ENCODE data around the gene GYS1. TPM values are rescaled to one million over a fixed set of nuclear protein-coding genes. Genes with fewer than 3 reads are reported as not detected.

GYS1 gene
- total RNA-seq, 1 donor from 2014 or later, result 24.8 TPM

DNA sequence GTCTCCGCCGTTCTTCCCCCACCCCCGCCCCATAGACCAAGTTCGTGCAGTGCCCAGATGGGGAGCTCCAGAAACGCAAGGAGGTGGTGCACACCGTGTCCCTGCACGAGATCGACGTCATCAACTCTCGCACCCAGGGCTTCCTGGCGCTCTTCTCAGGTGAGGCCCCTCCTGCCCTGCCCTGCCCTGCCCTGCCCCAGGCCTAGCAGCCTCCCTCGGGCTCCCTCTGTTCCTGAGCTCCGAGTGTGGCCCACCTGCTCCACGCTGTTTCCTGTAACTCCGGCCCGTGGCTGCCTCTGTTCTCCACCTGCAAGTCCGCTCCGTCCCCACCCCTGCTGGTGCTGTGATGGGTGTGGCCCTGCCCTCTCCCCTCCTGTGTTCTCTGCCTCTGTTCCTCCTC, 17.3 kb upstream of the GYS1 start:
- no peak for DNase-seq (ENCODE audit: low read depth)
- Histone ChIP-seq H3K36me3 (ENCODE audit: control insufficient read depth, insufficient read depth, low read length) (peaks cover 2% of the 10 kb centered on the region), H3K27me3 (ENCODE audit: control insufficient read depth, insufficient read depth, low read length) (no peaks in the 10 kb centered on the region), H3K4me3 (ENCODE audit: low read depth, low read length) (no peak overlapping the region)
- TF ChIP-seq, protein P1, sequence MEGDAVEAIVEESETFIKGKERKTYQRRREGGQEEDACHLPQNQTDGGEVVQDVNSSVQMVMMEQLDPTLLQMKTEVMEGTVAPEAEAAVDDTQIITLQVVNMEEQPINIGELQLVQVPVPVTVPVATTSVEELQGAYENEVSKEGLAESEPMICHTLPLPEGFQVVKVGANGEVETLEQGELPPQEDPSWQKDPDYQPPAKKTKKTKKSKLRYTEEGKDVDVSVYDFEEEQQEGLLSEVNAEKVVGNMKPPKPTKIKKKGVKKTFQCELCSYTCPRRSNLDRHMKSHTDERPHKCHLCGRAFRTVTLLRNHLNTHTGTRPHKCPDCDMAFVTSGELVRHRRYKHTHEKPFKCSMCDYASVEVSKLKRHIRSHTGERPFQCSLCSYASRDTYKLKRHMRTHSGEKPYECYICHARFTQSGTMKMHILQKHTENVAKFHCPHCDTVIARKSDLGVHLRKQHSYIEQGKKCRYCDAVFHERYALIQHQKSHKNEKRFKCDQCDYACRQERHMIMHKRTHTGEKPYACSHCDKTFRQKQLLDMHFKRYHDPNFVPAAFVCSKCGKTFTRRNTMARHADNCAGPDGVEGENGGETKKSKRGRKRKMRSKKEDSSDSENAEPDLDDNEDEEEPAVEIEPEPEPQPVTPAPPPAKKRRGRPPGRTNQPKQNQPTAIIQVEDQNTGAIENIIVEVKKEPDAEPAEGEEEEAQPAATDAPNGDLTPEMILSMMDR (IDR thresholded peaks at IDR 0.05; ENCODE audit: insufficient read depth, low read length, poor library complexity, severe bottlenecking), result no peak

DNA sequence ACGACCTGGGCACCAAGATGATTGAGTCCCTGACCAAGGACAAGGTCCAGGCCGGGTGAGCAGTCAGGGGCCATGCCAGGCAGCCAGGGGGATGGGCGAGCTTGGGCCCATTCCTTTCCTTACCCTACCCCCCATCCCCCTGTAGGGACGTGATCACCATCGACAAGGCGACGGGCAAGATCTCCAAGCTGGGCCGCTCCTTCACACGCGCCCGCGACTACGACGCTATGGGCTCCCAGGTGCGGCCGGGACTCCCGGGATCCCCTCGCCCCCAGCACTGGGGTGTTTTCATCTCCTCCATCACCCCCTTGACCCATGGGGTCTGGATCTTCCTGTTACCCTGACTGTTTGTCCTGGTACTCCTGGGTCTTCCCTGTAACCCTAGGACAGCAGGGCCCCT, 16.7 kb upstream of the GYS1 start:
- TF ChIP-seq, protein P1 (IDR thresholded peaks at IDR 0.05; ENCODE audit: insufficient read depth, low read length, poor library complexity, severe bottlenecking), result no peak
- H3K36me3 ChIP-seq (ENCODE audit: control insufficient read depth, insufficient read depth, low read length), result peaks cover 5% of the 10 kb centered on the region
- no peak for DNase-seq (ENCODE audit: low read depth)
- H3K4me3 ChIP-seq (ENCODE audit: low read depth, low read length), result no peak overlapping the region
- H3K27me3 ChIP-seq (ENCODE audit: control insufficient read depth, insufficient read depth, low read length), result no peaks in the 10 kb centered on the region

DNA sequence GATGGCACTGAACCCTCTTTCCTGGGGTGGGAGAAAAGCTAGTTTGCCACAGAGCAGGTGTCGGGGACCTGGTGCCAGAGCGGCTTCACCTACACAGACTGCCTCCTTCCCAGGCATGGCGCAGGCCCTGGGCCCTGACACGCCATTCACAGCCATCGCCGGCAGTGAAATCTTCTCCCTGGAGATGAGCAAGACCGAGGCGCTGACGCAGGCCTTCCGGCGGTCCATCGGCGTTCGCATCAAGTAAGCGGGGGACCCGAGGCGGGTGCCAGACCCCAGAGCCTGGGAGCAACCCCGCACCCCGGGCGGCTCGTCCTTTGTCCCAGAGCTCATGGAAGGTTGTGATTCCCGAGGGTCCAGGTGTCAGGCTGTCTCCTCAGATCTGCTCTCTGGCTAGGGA, 13.8 kb upstream of the GYS1 start:
- Histone ChIP-seq H3K4me3 (ENCODE audit: low read depth, low read length) (no peak overlapping the region), H3K36me3 (ENCODE audit: control insufficient read depth, insufficient read depth, low read length) (peaks cover 5% of the 10 kb centered on the region), H3K27me3 (ENCODE audit: control insufficient read depth, insufficient read depth, low read length) (no peaks in the 10 kb centered on the region)
- TF ChIP-seq, protein P1 (IDR thresholded peaks at IDR 0.05; ENCODE audit: insufficient read depth, low read length, poor library complexity, severe bottlenecking), result no peak
- DNase-seq (ENCODE audit: low read depth), result no peak

DNA sequence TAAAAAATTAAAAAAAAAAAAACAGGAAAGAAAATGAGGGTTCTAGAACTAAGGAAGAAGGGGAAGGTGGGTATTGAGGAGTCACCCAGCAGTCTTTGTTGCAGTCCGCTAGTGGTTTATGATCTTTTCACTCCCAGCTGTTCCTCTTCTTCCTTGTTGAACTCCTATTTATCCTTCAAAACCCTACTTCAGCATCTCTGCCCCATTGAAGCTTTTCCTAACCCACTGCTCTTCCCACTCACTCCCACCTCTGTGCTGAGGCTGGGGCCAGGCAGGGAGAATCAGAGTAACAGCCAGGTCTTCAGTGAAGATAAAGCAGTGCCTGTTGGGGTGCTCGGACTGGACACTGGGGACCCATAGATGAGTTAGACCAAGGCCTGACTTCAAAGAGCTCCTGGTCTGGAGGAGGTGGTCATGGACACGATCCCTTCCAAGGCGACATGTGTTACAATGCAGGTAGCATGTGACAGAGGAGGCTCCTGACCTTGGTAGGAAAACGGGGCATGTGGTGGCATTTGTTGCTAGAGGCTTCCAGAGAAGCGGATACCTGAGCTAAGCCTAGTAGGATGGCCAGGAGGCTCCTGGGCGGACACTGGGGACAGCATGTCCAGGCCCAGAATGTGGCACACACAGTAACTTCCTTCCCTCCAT, 12.0 kb upstream of the GYS1 start:
- TF ChIP-seq, protein P1 (IDR thresholded peaks at IDR 0.05; ENCODE audit: insufficient read depth, low read length, poor library complexity, severe bottlenecking), result no peak
- peaks cover 4% of the 10 kb centered on the region for H3K36me3 ChIP-seq (ENCODE audit: control insufficient read depth, insufficient read depth, low read length)
- H3K27me3 ChIP-seq (ENCODE audit: control insufficient read depth, insufficient read depth, low read length), result no peaks in the 10 kb centered on the region
- no peak for DNase-seq (ENCODE audit: low read depth)
- H3K4me3 ChIP-seq (ENCODE audit: low read depth, low read length), result no peak overlapping the region

GRCh38 chr19:49004133-49004532, 11.0 kb upstream of the GYS1 start:
- no peak for DNase-seq (ENCODE audit: low read depth)
- TF ChIP-seq, protein P1 (IDR thresholded peaks at IDR 0.05; ENCODE audit: insufficient read depth, low read length, poor library complexity, severe bottlenecking), result no peak
- Histone ChIP-seq H3K27me3 (ENCODE audit: control insufficient read depth, insufficient read depth, low read length) (no peaks in the 10 kb centered on the region), H3K4me3 (ENCODE audit: low read depth, low read length) (no peak overlapping the region), H3K36me3 (ENCODE audit: control insufficient read depth, insufficient read depth, low read length) (peaks cover 4% of the 10 kb centered on the region)

Data from kidney epithelial cell (primary cell).